NCI-H345 treated with DMSO at 0.1 percent for 48 hours (cell line): Measurements from ENCODE around the gene ARHGAP20.
A peak's percentile ranks its signal among the peaks of the same experiment; 100 is the strongest.

Source experiments
- DNase-seq: peaks from one replicate; lab custom pipeline; 2025; ENCODE audit not compliant: unreplicated experiment; lab: John Stamatoyannopoulos, UW

The ARHGAP20 gene, protein sequence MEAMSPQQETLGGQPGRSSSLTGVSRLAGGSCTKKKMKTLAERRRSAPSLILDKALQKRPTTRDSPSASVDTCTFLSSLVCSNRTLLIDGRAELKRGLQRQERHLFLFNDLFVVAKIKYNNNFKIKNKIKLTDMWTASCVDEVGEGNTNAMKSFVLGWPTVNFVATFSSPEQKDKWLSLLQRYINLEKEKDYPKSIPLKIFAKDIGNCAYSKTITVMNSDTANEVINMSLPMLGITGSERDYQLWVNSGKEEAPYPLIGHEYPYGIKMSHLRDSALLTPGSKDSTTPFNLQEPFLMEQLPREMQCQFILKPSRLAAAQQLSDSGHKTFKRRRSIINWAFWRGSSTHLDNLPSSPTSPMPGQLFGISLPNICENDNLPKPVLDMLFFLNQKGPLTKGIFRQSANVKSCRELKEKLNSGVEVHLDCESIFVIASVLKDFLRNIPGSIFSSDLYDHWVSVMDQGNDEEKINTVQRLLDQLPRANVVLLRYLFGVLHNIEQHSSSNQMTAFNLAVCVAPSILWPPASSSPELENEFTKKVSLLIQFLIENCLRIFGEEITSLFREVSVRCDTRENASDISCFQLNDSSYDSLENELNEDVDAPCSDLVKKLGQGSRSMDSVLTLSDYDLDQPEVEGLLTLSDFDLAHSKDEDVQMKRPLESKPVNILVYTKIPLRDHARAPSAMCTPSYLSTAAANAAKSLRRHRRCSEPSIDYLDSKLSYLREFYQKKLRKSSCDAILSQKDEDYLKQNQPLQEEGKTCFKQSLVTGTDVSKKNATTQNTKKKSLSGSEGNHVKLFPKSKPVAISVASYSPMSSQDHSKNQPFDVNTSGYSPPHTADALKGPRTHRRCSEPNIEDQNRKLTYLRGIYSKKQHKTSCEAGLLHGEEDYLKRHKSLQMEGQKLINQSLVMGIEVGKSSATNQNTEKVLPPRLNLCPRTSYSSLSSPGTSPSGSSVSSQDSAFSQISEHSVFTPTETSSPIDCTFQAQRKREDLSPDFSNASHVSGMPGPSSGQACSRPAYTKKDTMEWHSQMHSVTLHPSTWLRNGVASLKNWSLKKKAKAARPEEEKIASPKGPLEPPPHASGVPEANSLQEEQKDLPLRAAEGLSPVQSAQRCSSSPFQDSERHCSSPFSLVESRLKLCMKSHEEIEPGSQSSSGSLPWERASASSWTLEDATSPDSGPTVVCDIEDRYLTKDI

GRCh38 chr11:110711776-110712658, at the start of gene ARHGAP20:
ARHGAP20 (minus strand) TSS chr11:110712437; CDS start chr11:110712231, 206 bp downstream.
- peak; percentile 40 for DNase-seq

GRCh38 chr11:110761991-110762390, 49.8 kb upstream of the ARHGAP20 start:
- DNase-seq: no peak

DNA sequence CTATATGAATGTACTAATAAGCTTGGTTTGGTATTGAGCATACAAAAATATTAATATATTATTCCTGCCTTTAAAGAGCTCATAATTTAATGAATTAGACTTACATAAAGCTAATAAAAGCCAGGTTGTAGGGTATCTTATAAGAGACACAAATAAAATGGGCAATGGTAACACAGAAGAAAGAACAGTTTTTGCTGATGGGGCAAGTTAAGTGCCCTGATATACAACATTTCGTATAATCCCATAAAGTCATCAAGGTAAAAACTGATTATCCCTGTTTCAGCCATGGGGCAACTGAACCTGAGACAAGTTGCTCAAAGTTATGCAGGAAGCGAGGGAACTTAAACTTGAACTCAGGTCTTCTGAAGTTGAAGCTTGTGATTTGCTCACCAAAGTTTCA, 48.9 kb upstream of the ARHGAP20 start:
- no peak for DNase-seq

GRCh38 chr11:110759972-110760381, 47.7 kb upstream of the ARHGAP20 start:
- peak; percentile 2 for DNase-seq

GRCh38 chr11:110757962-110758755, 45.9 kb upstream of the ARHGAP20 start:
- no peak for DNase-seq

GRCh38 chr11:110757066-110757465, 44.8 kb upstream of the ARHGAP20 start:
- no peak for DNase-seq

DNA sequence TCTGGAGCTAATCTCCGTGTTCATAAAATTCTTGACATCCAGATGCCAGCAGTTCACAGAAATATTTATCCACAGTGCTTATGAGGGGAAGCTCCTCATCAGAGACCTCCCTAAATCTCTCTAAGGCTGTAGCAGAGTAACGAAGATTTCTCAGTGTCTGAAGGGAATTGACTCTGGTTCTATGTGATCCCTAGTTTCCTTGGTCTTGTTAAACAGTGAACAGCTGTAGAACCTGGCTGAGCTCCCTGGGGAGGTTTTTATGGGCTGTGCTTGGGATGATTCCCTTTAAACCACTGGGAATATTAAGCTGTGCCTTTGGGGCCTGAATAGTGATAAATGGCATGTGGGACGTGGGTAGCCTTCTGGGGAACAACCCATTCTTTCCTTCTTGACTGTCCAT, 43.7 kb upstream of the ARHGAP20 start:
- DNase-seq: no peak

GRCh38 chr11:110752890-110753289, 40.7 kb upstream of the ARHGAP20 start:
- no peak for DNase-seq

GRCh38 chr11:110750100-110750499, 37.9 kb upstream of the ARHGAP20 start:
- no peak for DNase-seq

DNA sequence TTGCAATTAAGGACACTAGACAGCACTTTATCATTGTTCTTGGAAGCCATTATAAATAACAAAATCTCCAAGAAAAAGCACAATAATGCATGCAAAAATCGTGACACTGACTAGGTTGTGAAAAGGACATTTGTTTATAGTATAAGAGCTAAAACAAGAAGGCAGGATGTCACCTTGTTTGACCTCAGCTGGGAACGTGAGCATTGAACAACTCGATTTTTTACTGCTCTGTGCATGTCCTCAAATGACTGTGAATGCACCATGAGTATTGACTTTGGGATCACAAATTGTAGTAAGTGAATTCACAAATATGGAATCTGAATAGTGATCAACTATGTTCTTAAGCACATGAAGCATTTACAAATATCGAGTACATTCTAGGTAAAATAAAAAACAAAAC, 35.3 kb upstream of the ARHGAP20 start:
- no peak for DNase-seq

GRCh38 chr11:110738641-110739040, 26.4 kb upstream of the ARHGAP20 start:
- no peak for DNase-seq

GRCh38 chr11:110737593-110737992, 25.4 kb upstream of the ARHGAP20 start:
- DNase-seq: no peak

- no peak for DNase-seq
Measured at GRCh38 chr11:110736171-110736553, 23.9 kb upstream of the ARHGAP20 start.

GRCh38 chr11:110735455-110736170, 23.4 kb upstream of the ARHGAP20 start:
- no peak for DNase-seq

DNA sequence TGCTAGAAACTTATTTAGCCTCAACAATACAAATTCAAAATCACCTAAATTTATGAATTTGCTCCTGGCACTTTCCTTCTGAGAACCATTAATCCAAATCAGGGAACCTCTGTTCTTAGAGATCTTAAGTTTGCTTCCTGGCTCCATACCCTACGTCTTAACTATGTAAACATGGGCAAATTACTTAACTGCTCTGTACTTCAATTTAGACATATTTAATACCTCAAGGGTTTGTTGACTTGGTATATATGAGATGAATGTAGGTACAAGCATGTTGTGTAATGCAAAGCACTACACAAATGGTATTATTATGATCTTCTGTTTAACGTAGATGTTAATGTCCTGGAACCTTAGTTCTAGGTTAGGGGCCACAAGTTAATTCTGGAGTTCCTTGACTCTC, 22.6 kb upstream of the ARHGAP20 start:
- DNase-seq: no peak

DNA sequence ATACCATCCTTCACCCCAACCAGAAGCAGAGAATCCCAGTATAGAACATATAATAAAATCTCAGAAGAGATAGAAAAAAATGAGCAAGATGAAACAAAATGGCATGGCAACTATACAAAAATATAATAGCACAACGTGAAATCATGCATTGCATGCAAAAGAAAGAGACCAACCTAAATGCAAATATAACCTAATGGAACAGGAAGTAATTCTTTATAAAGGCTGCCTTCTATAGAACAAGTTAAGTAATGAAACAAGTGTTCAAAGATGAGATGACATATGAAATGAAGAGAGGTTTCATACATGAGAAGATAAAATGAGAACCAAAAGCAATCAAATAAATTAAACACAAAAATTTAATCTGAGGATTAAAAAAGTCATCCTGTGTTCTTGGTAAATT, 18.5 kb upstream of the ARHGAP20 start:
- DNase-seq: no peak

DNA sequence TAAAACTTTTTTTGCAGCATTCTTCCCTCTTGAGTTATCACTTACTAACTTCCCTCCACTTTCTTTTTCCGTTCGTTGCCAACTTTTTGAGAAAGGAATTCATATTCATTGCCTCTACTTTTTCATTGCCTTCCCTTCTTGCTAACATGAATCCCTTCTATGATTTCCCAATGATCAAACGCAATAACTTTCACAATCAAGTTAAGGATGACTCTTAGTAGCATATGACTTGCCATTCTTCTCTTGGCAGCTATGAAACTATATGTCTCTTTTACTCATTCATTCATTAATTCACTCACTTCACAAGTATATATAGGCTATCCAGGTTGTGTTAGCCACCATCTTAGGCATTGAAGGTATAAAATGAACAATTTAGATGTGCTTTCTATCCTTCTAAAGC, 16.6 kb upstream of the ARHGAP20 start:
- DNase-seq: no peak

DNA sequence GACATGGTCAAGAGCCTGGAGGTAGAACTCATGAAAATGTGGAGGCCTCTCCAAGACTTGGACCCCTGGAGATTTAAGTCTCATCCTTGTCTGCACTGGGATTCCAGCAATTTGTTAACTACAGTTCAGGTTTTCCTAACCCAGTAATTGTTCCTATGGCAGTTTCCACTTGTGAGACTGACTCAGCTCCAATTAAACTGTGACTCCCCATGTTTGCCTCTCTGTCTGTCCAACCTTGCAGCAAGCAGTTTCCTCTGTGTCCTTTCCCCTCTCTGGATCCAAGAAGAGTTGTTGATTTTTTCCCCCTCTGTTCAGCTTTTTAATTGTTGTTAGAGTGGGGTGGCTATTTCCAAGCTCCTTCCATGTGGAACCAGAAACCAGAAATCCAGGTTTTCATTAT, 16.2 kb upstream of the ARHGAP20 start:
- no peak for DNase-seq

DNA sequence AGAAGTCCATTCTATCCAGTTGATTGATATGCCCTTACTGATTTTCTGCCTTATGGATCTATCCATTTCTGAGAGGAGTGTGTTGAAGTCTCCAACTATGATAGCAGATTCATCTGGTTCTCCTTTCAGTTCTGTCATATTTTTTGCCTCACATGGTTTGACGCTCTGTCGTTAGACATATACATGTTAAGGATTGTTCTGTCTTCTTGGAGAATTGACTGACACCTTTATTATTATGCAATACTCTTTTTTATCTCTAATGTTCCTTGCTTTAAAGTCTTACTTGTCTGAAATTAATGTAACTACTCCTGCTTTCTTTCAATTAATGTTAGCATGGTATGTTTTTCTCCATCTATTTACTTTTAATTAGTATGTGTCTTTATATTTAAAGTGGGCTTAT, 12.1 kb upstream of the ARHGAP20 start:
- no peak for DNase-seq
